HUDEP-2 (cell line): ENCODE results near the gene MYL10.

ENCODE experiments used
- DNase-seq, 76 experiments: peaks; one replicate each; lab custom pipeline; 2025; ENCODE audit not compliant: unreplicated experiment in 76 of 76; lab: John Stamatoyannopoulos, UW

Gene MYL10

GRCh38 chr7:101629171-101629570, at the start of gene MYL10:
MYL10 (minus strand) TSS chr7:101629296; CDS start chr7:101629118, 178 bp downstream.
- DNase-seq = no peak

- DNase-seq = no peak
These were observed 49.6 kb upstream of the MYL10 start for GRCh38 chr7:101678658-101679057.

GRCh38 chr7:101677797-101678479, 48.8 kb upstream of the MYL10 start:
- DNase-seq = no peak

GRCh38 chr7:101677391-101677790, 48.3 kb upstream of the MYL10 start:
- no peak for DNase-seq

- no peak for DNase-seq
These were observed 47.9 kb upstream of the MYL10 start for GRCh38 chr7:101676956-101677355.

- no peak for DNase-seq
These were observed 47.0 kb upstream of the MYL10 start for GRCh38 chr7:101676062-101676598.

GRCh38 chr7:101674439-101674838, 45.3 kb upstream of the MYL10 start:
- DNase-seq = no peak

GRCh38 chr7:101673951-101674350, 44.9 kb upstream of the MYL10 start:
- DNase-seq = no peak

- no peak for DNase-seq
These were observed 44.2 kb upstream of the MYL10 start for GRCh38 chr7:101673315-101673714.

- no peak for DNase-seq
These were observed 42.6 kb upstream of the MYL10 start for GRCh38 chr7:101671371-101672356.

GRCh38 chr7:101669307-101669706, 40.2 kb upstream of the MYL10 start:
- DNase-seq = no peak

- DNase-seq = no peak
These were observed 39.6 kb upstream of the MYL10 start for GRCh38 chr7:101668726-101669125.

GRCh38 chr7:101667920-101668319, 38.8 kb upstream of the MYL10 start:
- DNase-seq = no peak

GRCh38 chr7:101667399-101667798, 38.3 kb upstream of the MYL10 start:
- no peak for DNase-seq

GRCh38 chr7:101666741-101667140, 37.6 kb upstream of the MYL10 start:
- no peak for DNase-seq

- DNase-seq = no peak
These were observed 37.2 kb upstream of the MYL10 start for GRCh38 chr7:101666293-101666692.

GRCh38 chr7:101664893-101665471, 35.9 kb upstream of the MYL10 start:
- no peak for DNase-seq

GRCh38 chr7:101664436-101664835, 35.3 kb upstream of the MYL10 start:
- DNase-seq = no peak

- no peak for DNase-seq
These were observed 34.7 kb upstream of the MYL10 start for GRCh38 chr7:101663747-101664146.

GRCh38 chr7:101662447-101662998, 33.4 kb upstream of the MYL10 start:
- DNase-seq = no peak

GRCh38 chr7:101659706-101660105, 30.6 kb upstream of the MYL10 start:
- no peak for DNase-seq
